KMS-11 (cell line): ENCODE data around the gene TYMP.

Experiments used
- H2AFZ ChIP-seq: fragments of 200-600 bp; sonication (generic); 2 replicates; pipeline ENCODE4 v1.6.1; 2016; ENCODE audit warnings: antibody characterized with exemption, mixed run types, low read depth
- H3K27ac ChIP-seq: fragments of 200-600 bp; sonication (generic); 2 replicates; pipeline ENCODE4 v1.6.1; 2016; ENCODE audit warnings: mild to moderate bottlenecking, mixed run types
- H3K27me3 ChIP-seq: fragments of 200-600 bp; sonication (generic); 2 replicates; pipeline ENCODE4 v1.6.1; 2017; ENCODE audit warnings: mild to moderate bottlenecking, low read depth, mixed run types, moderate library complexity; ENCODE audit not compliant: insufficient read depth
- H3K36me3 ChIP-seq: fragments of 200-600 bp; sonication (generic); 2 replicates; pipeline ENCODE4 v1.6.1; 2017; ENCODE audit warnings: mild to moderate bottlenecking, mixed run types; ENCODE audit not compliant: insufficient read depth
- H3K4me1 ChIP-seq: fragments of 200-600 bp; sonication (generic); 2 replicates; pipeline ENCODE4 v1.6.1; 2016; ENCODE audit warnings: mild to moderate bottlenecking, low read depth, mixed run types; ENCODE audit not compliant: poor library complexity, severe bottlenecking
- H3K4me2 ChIP-seq: fragments of 200-600 bp; sonication (generic); 2 replicates; pipeline ENCODE4 v1.7.0; 2016; ENCODE audit warnings: mild to moderate bottlenecking, mixed run types
- H3K4me3 ChIP-seq: fragments of 200-600 bp; sonication (generic); IDR thresholded peaks from 2 replicates; pipeline ENCODE4 v1.6.1; 2017; ENCODE audit warnings: low read depth, low read length, mixed read lengths; ENCODE audit not compliant: insufficient read depth
- H3K79me2 ChIP-seq: fragments of 200-600 bp; sonication (generic); 2 replicates; pipeline ENCODE4 v1.6.1; 2016; ENCODE audit warnings: low read depth, mixed run types; ENCODE audit not compliant: insufficient read depth
- H3K9ac ChIP-seq: fragments of 200-600 bp; sonication (generic); 2 replicates; pipeline ENCODE4 v1.6.1; 2016; ENCODE audit warnings: mild to moderate bottlenecking, mixed run types
- H4K20me1 ChIP-seq: fragments of 200-600 bp; sonication (generic); 2 replicates; pipeline ENCODE4 v1.6.1; 2016; ENCODE audit warnings: mild to moderate bottlenecking, mixed run types; ENCODE audit not compliant: insufficient read depth
- TF ChIP-seq, protein P1 (sequence below): fragments of 200-600 bp; sonication (generic); conservative IDR thresholded peaks from 2 replicates; pipeline ENCODE4 v1.6.1; 2017; ENCODE audit warnings: low read depth, mild to moderate bottlenecking, antibody characterized with exemption, low read length, moderate library complexity, mixed read lengths

TYMP gene

DNA sequence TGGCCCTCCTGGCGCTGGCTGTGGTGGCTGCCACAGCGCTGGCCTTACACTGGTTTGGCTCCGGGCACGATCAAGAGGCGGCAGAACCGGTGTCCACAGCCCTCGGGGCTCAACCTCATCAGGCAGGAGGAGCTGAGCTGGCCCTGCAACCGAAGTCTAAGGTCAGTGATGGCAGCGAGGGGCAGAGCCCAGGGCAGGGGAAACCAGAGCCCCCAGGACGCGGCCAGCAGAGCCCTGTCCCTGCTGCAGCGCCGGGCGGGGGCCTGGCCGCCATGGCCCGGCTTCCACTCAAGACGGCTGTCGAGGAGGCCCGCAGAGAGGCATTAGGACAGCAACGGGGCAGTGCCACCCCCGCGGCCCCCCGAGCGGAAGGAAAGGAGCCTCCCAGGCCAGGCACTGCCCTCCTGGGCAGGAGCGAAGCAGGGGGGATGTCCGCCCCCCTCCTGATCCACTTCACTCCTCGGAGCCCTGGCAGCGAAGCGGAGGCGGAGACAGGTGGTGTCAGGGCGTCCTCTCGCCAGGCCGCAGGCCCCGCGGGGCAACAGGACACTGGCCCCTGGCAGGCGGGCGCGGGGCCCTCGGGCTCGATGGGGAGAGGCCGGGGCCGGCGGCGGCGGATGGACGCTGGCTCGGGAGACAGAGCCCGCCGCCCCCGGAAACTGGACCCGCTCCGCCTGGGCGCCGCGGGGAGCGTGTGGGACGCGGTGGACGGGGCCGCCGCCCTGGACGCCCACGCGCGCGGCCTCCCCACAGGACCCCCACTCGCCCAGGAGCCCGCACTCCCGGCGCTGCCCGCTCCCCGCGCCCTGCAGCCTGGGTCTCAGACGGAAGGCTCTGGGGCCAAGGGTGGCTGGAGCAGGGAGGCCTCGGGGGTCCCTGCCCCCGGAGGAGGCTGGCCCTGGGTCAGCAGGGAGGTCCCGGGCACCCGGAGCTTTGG lies 16.8 kb upstream of the TYMP start:
- no peak overlapping the region for H3K4me2 ChIP-seq
- no peak overlapping the region for H3K27ac ChIP-seq
- TF ChIP-seq, protein P1, sequence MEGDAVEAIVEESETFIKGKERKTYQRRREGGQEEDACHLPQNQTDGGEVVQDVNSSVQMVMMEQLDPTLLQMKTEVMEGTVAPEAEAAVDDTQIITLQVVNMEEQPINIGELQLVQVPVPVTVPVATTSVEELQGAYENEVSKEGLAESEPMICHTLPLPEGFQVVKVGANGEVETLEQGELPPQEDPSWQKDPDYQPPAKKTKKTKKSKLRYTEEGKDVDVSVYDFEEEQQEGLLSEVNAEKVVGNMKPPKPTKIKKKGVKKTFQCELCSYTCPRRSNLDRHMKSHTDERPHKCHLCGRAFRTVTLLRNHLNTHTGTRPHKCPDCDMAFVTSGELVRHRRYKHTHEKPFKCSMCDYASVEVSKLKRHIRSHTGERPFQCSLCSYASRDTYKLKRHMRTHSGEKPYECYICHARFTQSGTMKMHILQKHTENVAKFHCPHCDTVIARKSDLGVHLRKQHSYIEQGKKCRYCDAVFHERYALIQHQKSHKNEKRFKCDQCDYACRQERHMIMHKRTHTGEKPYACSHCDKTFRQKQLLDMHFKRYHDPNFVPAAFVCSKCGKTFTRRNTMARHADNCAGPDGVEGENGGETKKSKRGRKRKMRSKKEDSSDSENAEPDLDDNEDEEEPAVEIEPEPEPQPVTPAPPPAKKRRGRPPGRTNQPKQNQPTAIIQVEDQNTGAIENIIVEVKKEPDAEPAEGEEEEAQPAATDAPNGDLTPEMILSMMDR = no peak
- H3K9ac ChIP-seq = no peak overlapping the region
- H3K4me1 ChIP-seq = peaks cover 22% of the 10 kb centered on the region
- H3K4me3 ChIP-seq = no peak overlapping the region
- H3K36me3 ChIP-seq = no peaks in the 10 kb centered on the region
- H4K20me1 ChIP-seq = no peaks in the 10 kb centered on the region
- H3K27me3 ChIP-seq = no peaks in the 10 kb centered on the region
- H3K79me2 ChIP-seq = no peaks in the 10 kb centered on the region
- no peak overlapping the region for H2AFZ ChIP-seq

- H3K4me3 ChIP-seq = no peak within 1 kb of the TSS
- H3K36me3 ChIP-seq = no peaks in the 10 kb centered on the region
- no peak within 1 kb of the TSS; the same call in 1 of the 2 replicates for H2AFZ ChIP-seq
- no peak within 1 kb of the TSS for H3K9ac ChIP-seq
- TF ChIP-seq, protein P1 = no peak
- H3K4me2 ChIP-seq = no peak within 1 kb of the TSS
- H4K20me1 ChIP-seq = no peaks in the 10 kb centered on the region
- H3K27me3 ChIP-seq = no peaks in the 10 kb centered on the region
- peak within 1 kb of the TSS; percentile 24; the same call in 1 of the 2 replicates for H3K27ac ChIP-seq
- H3K4me1 ChIP-seq = peaks cover 30% of the 10 kb centered on the region
- no peaks in the 10 kb centered on the region for H3K79me2 ChIP-seq
Observed at GRCh38 chr22:50545522-50546325, 15.9 kb upstream of the TYMP start, which contains the start of gene KLHDC7B. Gene KLHDC7B (plus strand): TSS chr22:50545899. CDS start chr22:50546244, 345 bp downstream.

GRCh38 chr22:50544746-50545253 lies 15.0 kb upstream of the TYMP start:
- H3K9ac ChIP-seq = no peak overlapping the region
- no peak overlapping the region for H2AFZ ChIP-seq
- H3K36me3 ChIP-seq = no peaks in the 10 kb centered on the region
- H4K20me1 ChIP-seq = no peaks in the 10 kb centered on the region
- no peak overlapping the region for H3K4me3 ChIP-seq
- TF ChIP-seq, protein P1 = no peak
- H3K4me2 ChIP-seq = no peak overlapping the region
- no peaks in the 10 kb centered on the region for H3K27me3 ChIP-seq
- peak overlapping the region; percentile 24; the same call in 1 of the 2 replicates for H3K27ac ChIP-seq
- H3K4me1 ChIP-seq = peaks cover 39% of the 10 kb centered on the region
- no peaks in the 10 kb centered on the region for H3K79me2 ChIP-seq

GRCh38 chr22:50544078-50544745 lies 14.4 kb upstream of the TYMP start:
- no peaks in the 10 kb centered on the region for H3K79me2 ChIP-seq
- H3K36me3 ChIP-seq = no peaks in the 10 kb centered on the region
- H4K20me1 ChIP-seq = no peaks in the 10 kb centered on the region
- no peak overlapping the region for H3K9ac ChIP-seq
- H3K27me3 ChIP-seq = no peaks in the 10 kb centered on the region
- no peak overlapping the region for H2AFZ ChIP-seq
- peaks cover 42% of the 10 kb centered on the region for H3K4me1 ChIP-seq
- no peak overlapping the region for H3K4me3 ChIP-seq
- H3K4me2 ChIP-seq = no peak overlapping the region
- TF ChIP-seq, protein P1 = no peak
- H3K27ac ChIP-seq = peak overlapping the region; percentile 24; the same call in 1 of the 2 replicates
